HL-60 (cell line): ENCODE measurements around the gene TMEM151A.
"Not testable (repeated sequence)": the region's sequence is repeated elsewhere in the genome, so short reads cannot be mapped to it uniquely, and the experiment has no call there.

ENCODE experiments used
- DNase-seq, 2 experiments: peaks; one replicate each; pipeline ENCODE4 v3.0.0-alpha.2; 2010 to 2020; ENCODE audit warnings: low read depth in 1 of 2, low spot score in 1 of 2
- H3K27ac ChIP-seq: fragments of 250-450 bp; sonication (Bioruptor Pico); replicated peaks from 2 replicates; pipeline ENCODE4 v1.5.1; 2020; ENCODE audit warnings: mild to moderate bottlenecking, moderate library complexity
- H3K27me3 ChIP-seq: fragments of 250-450 bp; sonication (Bioruptor Pico); 2 replicates; pipeline ENCODE4 v1.5.1; 2021; ENCODE audit warnings: mild to moderate bottlenecking, moderate library complexity; ENCODE audit not compliant: insufficient read depth, poor library complexity, severe bottlenecking
- H3K4me3 ChIP-seq: replicated peaks from 2 replicates; pipeline ENCODE4 v1.5.1; 2011; ENCODE audit warnings: mild to moderate bottlenecking, control low read depth, low read length; ENCODE audit not compliant: insufficient read depth
- CTCF ChIP-seq: IDR thresholded peaks from one replicate; pipeline ENCODE4 v1.5.1; 2011; ENCODE audit warnings: low read length, control low read depth, inconsistent platforms; ENCODE audit not compliant: insufficient read depth
- GABPA ChIP-seq: IDR thresholded peaks from 2 replicates; pipeline ENCODE4 v1.6.1; 2012; ENCODE audit warnings: low read depth
- POLR2AphosphoS5 ChIP-seq: IDR thresholded peaks from 2 replicates; pipeline ENCODE4 v1.6.1; 2012; ENCODE audit warnings: low read depth
- SPI1 ChIP-seq: IDR thresholded peaks from 2 replicates; pipeline ENCODE4 v1.6.1; 2012; ENCODE audit warnings: low read depth, mild to moderate bottlenecking, borderline replicate concordance
- TF ChIP-seq, protein P1 (sequence below): IDR thresholded peaks from 2 replicates; pipeline ENCODE4 v1.6.1; 2012; ENCODE audit warnings: low read depth; ENCODE audit not compliant: insufficient replicate concordance

Gene TMEM151A

GRCh38 chr11:66310324-66310723 lies 18.6 kb downstream of the TMEM151A start:
- Histone ChIP-seq H3K27ac (no peak overlapping the region), H3K4me3 (no peak overlapping the region), H3K27me3 (no peaks in the 10 kb centered on the region)
- TF ChIP-seq CTCF (no peak), POLR2AphosphoS5 (no peak), SPI1 (no peak), GABPA (no peak)
- TF ChIP-seq, protein P1, sequence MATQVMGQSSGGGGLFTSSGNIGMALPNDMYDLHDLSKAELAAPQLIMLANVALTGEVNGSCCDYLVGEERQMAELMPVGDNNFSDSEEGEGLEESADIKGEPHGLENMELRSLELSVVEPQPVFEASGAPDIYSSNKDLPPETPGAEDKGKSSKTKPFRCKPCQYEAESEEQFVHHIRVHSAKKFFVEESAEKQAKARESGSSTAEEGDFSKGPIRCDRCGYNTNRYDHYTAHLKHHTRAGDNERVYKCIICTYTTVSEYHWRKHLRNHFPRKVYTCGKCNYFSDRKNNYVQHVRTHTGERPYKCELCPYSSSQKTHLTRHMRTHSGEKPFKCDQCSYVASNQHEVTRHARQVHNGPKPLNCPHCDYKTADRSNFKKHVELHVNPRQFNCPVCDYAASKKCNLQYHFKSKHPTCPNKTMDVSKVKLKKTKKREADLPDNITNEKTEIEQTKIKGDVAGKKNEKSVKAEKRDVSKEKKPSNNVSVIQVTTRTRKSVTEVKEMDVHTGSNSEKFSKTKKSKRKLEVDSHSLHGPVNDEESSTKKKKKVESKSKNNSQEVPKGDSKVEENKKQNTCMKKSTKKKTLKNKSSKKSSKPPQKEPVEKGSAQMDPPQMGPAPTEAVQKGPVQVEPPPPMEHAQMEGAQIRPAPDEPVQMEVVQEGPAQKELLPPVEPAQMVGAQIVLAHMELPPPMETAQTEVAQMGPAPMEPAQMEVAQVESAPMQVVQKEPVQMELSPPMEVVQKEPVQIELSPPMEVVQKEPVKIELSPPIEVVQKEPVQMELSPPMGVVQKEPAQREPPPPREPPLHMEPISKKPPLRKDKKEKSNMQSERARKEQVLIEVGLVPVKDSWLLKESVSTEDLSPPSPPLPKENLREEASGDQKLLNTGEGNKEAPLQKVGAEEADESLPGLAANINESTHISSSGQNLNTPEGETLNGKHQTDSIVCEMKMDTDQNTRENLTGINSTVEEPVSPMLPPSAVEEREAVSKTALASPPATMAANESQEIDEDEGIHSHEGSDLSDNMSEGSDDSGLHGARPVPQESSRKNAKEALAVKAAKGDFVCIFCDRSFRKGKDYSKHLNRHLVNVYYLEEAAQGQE, result no peak
- no peak for DNase-seq

DNA sequence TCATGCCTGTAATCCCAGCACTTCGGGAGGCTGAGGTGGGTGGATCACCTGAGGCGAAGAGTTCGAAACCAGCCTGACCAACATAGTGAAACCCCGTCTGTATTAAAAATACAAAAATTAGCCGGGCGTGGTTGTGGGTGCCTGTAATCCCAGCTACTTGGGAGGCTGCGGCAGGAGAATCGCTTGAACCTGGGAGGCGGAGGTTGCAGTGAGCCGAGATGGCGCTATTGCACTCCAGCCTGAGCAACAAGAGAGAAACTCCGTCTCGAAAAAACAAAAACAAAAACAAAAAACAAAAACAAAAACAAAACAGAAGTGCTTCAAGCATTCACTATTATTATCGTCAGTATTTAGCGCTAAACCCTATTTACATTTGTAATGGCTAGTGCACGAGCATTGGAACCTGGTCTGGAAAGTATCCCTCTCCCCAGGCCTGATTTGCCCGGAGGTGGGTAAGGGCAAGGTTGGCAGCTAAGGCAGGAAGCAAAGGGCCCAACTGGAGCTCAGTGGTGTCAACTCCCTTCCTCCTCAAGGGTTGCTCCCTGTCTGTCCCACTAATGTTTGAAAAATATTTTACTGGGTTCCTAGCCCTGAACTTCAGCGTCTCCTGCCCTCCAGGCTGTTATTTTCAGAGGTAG lies 19.2 kb downstream of the TMEM151A start:
- not testable (repeated sequence) for DNase-seq, H3K27ac ChIP-seq, H3K4me3 ChIP-seq, H3K27me3 ChIP-seq

GRCh38 chr11:66311470-66311964 lies 19.8 kb downstream of the TMEM151A start:
- Histone ChIP-seq H3K27ac (peak overlapping the region; percentile 46; the same call in 1 of the 2 replicates), H3K27me3 (no peaks in the 10 kb centered on the region), H3K4me3 (peak overlapping the region; percentile 40)
- no peak for DNase-seq
- TF ChIP-seq GABPA (no peak), CTCF (peak; percentile 74)

DNA sequence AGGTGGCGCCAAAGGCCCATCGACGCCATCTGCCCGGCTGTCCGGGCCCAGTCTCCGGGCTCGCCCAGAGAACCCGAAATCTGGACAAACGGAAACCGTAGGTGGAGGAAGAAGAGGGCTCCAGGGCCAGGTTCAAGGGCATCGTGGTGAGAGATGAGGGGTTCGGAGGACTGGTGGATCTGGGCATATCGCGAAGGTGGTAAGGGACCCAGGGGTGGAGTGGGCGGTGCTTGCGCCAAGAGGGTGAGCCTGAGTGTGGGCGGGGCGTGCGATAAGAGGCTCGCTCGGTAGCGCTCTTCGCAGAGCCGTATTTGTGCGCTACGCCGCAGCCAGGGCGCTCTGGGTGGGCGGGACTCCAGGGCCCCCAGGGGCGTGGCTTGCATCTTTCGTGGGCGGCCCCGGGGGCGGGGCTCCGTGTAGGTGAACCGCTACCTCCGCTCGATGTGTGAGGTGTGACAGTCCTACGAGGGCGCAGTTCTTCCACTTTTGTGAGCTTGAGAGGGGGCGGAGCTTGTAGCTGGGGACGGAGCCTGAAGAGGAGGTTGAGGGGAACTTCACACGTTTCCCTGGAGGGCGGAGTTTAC lies 20.4 kb downstream of the TMEM151A start:
- peak; percentile 79 to 91 for DNase-seq
- Histone ChIP-seq H3K4me3 (peak overlapping the region; percentile 40), H3K27ac (peak overlapping the region; percentile 46), H3K27me3 (no peaks in the 10 kb centered on the region)
- TF ChIP-seq, protein P1, result no peak
- TF ChIP-seq SPI1, result no peak
- TF ChIP-seq CTCF, result no peak
- TF ChIP-seq POLR2AphosphoS5, result no peak
- TF ChIP-seq GABPA, result no peak
